ENCODE measurements around the gene PLXNC1.

DNA sequence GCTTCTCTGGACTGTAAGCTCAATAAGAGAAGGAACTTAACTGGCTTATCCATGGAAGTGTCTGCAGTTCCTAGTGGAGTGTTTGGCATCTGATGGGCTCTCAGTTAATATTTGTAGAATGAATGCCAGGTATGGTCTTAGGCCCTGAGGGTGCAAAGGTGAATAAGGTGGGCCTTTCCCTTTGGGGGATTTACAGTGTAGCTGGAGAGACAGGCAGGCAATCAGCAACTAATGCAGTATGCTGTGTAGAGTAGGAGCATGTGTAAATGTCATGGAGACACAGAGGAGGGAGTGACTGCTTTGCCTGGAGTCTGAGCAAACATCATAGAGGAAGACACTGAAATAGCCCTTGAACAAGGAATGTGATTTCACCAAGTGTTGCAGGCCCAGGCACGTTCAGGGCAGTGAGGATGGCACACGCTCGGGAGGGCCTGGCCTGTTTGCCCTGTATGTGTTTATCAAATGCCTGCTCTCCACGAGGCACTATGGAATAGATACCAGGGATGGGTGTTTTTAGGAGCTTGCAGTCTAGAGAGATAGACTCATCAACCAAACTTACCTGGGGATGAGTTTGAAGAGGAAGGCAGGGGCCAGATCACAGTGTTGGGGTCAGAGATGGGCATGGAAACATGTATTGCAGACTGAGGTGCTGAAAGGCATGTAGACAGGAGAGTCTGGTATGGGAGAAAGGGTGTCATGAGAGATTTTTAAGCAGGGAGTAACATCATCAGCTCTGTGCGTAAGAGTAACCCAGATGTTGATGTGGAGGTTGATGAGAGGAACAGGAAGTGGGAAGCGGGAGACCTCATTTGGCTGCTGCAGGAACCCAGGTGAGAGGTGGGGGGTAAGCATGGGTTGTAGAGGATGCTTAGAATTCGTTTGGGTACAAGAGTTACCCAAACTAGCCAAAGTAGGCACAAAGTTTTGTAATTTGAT is 54.1 kb downstream of the PLXNC1 start:
- TF ChIP-seq EZH2 (IDR thresholded peaks at IDR 0.05; ENCODE audit: borderline replicate concordance, insufficient read depth, low read depth, low read length, poor library complexity, severe bottlenecking): no peak
- TF ChIP-seq, protein P1, sequence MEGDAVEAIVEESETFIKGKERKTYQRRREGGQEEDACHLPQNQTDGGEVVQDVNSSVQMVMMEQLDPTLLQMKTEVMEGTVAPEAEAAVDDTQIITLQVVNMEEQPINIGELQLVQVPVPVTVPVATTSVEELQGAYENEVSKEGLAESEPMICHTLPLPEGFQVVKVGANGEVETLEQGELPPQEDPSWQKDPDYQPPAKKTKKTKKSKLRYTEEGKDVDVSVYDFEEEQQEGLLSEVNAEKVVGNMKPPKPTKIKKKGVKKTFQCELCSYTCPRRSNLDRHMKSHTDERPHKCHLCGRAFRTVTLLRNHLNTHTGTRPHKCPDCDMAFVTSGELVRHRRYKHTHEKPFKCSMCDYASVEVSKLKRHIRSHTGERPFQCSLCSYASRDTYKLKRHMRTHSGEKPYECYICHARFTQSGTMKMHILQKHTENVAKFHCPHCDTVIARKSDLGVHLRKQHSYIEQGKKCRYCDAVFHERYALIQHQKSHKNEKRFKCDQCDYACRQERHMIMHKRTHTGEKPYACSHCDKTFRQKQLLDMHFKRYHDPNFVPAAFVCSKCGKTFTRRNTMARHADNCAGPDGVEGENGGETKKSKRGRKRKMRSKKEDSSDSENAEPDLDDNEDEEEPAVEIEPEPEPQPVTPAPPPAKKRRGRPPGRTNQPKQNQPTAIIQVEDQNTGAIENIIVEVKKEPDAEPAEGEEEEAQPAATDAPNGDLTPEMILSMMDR (IDR thresholded peaks at IDR 0.05): no peak

Measured in B cell (primary cell).